Neural cell (in vitro differentiated cells): ENCODE results near the gene ARHGEF4.

Source experiments
- EP300 ChIP-seq: fragments of 450-650 bp; conservative IDR thresholded peaks from 2 replicates; pipeline ENCODE4 v1.6.1; 2014; ENCODE audit warnings: antibody characterized with exemption, mild to moderate bottlenecking, moderate library complexity; ENCODE audit not compliant: poor library complexity, severe bottlenecking
- EZH2 ChIP-seq: fragments of 200-600, 300-800 bp; shearing (Covaris generic), sonication (generic); IDR thresholded peaks from 2 replicates; pipeline ENCODE4 v1.6.1; 2014; ENCODE audit warnings: antibody characterized with exemption, low read length, borderline replicate concordance, mild to moderate bottlenecking; ENCODE audit not compliant: insufficient read depth, poor library complexity, severe bottlenecking
- POLR2AphosphoS5 ChIP-seq: IDR thresholded peaks from 2 replicates; pipeline ENCODE4 v1.6.1; 2012
- TAF1 ChIP-seq: IDR thresholded peaks from 2 replicates; pipeline ENCODE4 v1.6.1; 2012; ENCODE audit warnings: low read depth
- TF ChIP-seq, protein P1 (sequence below): IDR thresholded peaks from 2 replicates; pipeline ENCODE4 v1.6.1; 2012; ENCODE audit warnings: borderline replicate concordance
- TF ChIP-seq, protein P2 (sequence below): fragments of 450-650 bp; IDR thresholded peaks from 2 replicates; pipeline ENCODE4 v1.5.1; 2014; ENCODE audit warnings: antibody characterized with exemption, mild to moderate bottlenecking, moderate library complexity; ENCODE audit not compliant: poor library complexity, severe bottlenecking

DNA sequence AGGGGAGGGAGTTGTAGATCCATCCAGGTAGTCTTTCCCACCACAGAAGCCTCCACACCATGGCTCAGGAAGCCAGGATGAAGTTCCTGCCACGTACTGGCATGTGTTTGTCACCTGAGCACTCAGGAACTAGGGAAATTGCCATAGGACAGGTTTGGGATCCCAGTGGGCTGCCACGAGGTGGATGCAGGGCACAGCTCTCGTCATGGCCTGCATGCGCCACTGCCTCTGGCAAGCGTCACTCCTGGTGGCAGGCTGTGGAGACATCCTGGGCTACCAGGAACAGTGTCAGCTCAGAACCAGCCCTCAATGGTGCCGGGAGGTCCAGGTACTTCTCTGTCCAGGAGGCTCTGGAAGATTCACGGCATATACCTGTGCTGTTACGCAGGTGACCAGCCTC, 3.8 kb downstream of the ARHGEF4 start:
- TF ChIP-seq, protein P1, sequence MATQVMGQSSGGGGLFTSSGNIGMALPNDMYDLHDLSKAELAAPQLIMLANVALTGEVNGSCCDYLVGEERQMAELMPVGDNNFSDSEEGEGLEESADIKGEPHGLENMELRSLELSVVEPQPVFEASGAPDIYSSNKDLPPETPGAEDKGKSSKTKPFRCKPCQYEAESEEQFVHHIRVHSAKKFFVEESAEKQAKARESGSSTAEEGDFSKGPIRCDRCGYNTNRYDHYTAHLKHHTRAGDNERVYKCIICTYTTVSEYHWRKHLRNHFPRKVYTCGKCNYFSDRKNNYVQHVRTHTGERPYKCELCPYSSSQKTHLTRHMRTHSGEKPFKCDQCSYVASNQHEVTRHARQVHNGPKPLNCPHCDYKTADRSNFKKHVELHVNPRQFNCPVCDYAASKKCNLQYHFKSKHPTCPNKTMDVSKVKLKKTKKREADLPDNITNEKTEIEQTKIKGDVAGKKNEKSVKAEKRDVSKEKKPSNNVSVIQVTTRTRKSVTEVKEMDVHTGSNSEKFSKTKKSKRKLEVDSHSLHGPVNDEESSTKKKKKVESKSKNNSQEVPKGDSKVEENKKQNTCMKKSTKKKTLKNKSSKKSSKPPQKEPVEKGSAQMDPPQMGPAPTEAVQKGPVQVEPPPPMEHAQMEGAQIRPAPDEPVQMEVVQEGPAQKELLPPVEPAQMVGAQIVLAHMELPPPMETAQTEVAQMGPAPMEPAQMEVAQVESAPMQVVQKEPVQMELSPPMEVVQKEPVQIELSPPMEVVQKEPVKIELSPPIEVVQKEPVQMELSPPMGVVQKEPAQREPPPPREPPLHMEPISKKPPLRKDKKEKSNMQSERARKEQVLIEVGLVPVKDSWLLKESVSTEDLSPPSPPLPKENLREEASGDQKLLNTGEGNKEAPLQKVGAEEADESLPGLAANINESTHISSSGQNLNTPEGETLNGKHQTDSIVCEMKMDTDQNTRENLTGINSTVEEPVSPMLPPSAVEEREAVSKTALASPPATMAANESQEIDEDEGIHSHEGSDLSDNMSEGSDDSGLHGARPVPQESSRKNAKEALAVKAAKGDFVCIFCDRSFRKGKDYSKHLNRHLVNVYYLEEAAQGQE: no peak
- TF ChIP-seq, protein P2, sequence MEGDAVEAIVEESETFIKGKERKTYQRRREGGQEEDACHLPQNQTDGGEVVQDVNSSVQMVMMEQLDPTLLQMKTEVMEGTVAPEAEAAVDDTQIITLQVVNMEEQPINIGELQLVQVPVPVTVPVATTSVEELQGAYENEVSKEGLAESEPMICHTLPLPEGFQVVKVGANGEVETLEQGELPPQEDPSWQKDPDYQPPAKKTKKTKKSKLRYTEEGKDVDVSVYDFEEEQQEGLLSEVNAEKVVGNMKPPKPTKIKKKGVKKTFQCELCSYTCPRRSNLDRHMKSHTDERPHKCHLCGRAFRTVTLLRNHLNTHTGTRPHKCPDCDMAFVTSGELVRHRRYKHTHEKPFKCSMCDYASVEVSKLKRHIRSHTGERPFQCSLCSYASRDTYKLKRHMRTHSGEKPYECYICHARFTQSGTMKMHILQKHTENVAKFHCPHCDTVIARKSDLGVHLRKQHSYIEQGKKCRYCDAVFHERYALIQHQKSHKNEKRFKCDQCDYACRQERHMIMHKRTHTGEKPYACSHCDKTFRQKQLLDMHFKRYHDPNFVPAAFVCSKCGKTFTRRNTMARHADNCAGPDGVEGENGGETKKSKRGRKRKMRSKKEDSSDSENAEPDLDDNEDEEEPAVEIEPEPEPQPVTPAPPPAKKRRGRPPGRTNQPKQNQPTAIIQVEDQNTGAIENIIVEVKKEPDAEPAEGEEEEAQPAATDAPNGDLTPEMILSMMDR: no peak
- no peak for TF ChIP-seq POLR2AphosphoS5
- no peak for TF ChIP-seq TAF1
- TF ChIP-seq EZH2: no peak
- TF ChIP-seq EP300: no peak
